A673 (cell line): ENCODE results near the gene HABP2. TPM values are rescaled to one million over a fixed set of nuclear protein-coding genes. Genes with fewer than 3 reads are reported as not detected.

ENCODE experiments used
- BruUV-seq: library from RNA; stranded (reverse); fragments of 400-500 nt; replicated peaks from 2 replicates; lab custom pipeline; 2021; lab: Mats Ljungman, UMichigan
- CTCF ChIA-PET: fragments of 300-600 bp; sonication (Branson Sonifier 250); formaldehyde crosslinking; loops from one replicate; lab custom pipeline; 2022; ENCODE audit warnings: antibody characterized with exemption; lab: Charles Lee
- POLR2A ChIA-PET: fragments of 300-600 bp; sonication (Branson Sonifier 250); formaldehyde crosslinking; loops from one replicate; lab custom pipeline; 2022; ENCODE audit warnings: antibody characterized with exemption; ENCODE audit not compliant: low non-redundant PET; lab: Charles Lee
- DNase-seq: peaks from one replicate; pipeline ENCODE4 v3.0.0-alpha.2; 2015; ENCODE audit warnings: low spot score
- H3K27ac ChIP-seq: fragments of 200-600 bp; sonication (generic); 2 replicates; pipeline ENCODE4 v1.5.1; 2016; ENCODE audit warnings: mixed run types, low read depth, mild to moderate bottlenecking, mixed read lengths, antibody characterized with exemption, low read length; ENCODE audit not compliant: poor library complexity, severe bottlenecking
- H3K27me3 ChIP-seq: fragments of 200-600 bp; sonication (generic); replicated peaks from 2 replicates; pipeline ENCODE4 v1.6.1; 2017; ENCODE audit warnings: mixed run types, low read depth, mild to moderate bottlenecking, mixed read lengths, antibody characterized with exemption, low read length; ENCODE audit not compliant: insufficient read depth, poor library complexity
- H3K36me3 ChIP-seq: fragments of 200-600 bp; sonication (generic); 2 replicates; pipeline ENCODE4 v1.6.1; 2016; ENCODE audit warnings: mixed run types, mild to moderate bottlenecking, mixed read lengths, antibody characterized with exemption, low read length; ENCODE audit not compliant: insufficient read depth, poor library complexity, severe bottlenecking
- H3K4me1 ChIP-seq: fragments of 200-600 bp; sonication (generic); 2 replicates; pipeline ENCODE4 v1.6.1; 2017; ENCODE audit warnings: mixed run types, mild to moderate bottlenecking, mixed read lengths, antibody characterized with exemption, low read length; ENCODE audit not compliant: insufficient read depth, poor library complexity, severe bottlenecking
- H3K4me3 ChIP-seq: fragments of 200-600 bp; sonication (generic); 2 replicates; pipeline ENCODE4 v1.5.1; 2016; ENCODE audit warnings: low read depth, mixed run types, mild to moderate bottlenecking, mixed read lengths, low read length; ENCODE audit not compliant: poor library complexity, severe bottlenecking
- H3K9me3 ChIP-seq: fragments of 200-600 bp; sonication (generic); 2 replicates; pipeline ENCODE4 v1.6.1; 2016; ENCODE audit warnings: mixed run types, low read depth, mild to moderate bottlenecking, mixed read lengths, antibody characterized with exemption, low read length; ENCODE audit not compliant: poor library complexity, severe bottlenecking
- EZH2 ChIP-seq: fragments of 200-600 bp; sonication (generic); IDR thresholded peaks from 2 replicates; pipeline ENCODE4 v1.6.1; 2017; ENCODE audit warnings: borderline replicate concordance, low read depth, mild to moderate bottlenecking, mixed read lengths, antibody characterized with exemption, low read length; ENCODE audit not compliant: poor library complexity, severe bottlenecking
- intact Hi-C: fragments of 100-400 bp; cut with micrococcal nuclease; formaldehyde crosslinking; loops from one replicate; pipeline ENCODE4 v1.10.0; 2022; ENCODE audit not compliant: unreplicated experiment
- total RNA-seq: library from RNA; stranded (reverse); gene quantifications from 2 replicates; pipeline ENCODE4 v1.2.3, GENCODE V29; 2021
- TF ChIP-seq, protein P1 (sequence below): fragments of 300-800, 200-600 bp; sonication (generic); conservative IDR thresholded peaks from 2 replicates; pipeline ENCODE4 v1.5.1; 2017; ENCODE audit warnings: low read depth, mild to moderate bottlenecking, antibody characterized with exemption, low read length, moderate library complexity, mixed read lengths

The HABP2 gene
- total RNA-seq, 1 experiment from 2014 or later, result not detected

DNA sequence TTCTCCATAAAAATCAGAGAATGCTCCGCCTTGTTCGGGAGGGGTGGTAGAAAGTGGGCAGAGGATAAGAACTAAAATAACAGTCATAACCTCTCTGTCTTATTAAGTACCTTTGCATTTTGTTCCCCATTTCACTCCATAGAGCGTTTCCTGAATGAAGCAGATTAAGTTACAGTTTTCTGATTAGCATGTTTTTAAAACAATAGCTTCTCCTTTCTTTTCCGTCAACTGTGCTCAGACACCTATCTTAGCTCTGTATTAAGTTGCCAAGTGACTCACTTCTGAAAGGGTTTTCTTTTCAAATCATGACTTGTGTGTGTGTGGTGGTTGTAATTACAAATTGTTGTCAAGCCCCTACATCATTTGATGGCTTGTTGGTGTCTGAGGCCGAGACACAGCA, 1.4 kb downstream of the HABP2 start:
- H3K9me3 ChIP-seq, result no peaks in the 10 kb centered on the region
- POLR2A ChIA-PET, result no interaction called here
- no TSS peak for BruUV-seq
- H3K27ac ChIP-seq, result no peak overlapping the region
- CTCF ChIA-PET, result no interaction called here
- H3K4me3 ChIP-seq, result no peak overlapping the region
- H3K27me3 ChIP-seq, result no peaks in the 10 kb centered on the region
- intact Hi-C loops, result no loop called here
- no peak for TF ChIP-seq EZH2
- TF ChIP-seq, protein P1, sequence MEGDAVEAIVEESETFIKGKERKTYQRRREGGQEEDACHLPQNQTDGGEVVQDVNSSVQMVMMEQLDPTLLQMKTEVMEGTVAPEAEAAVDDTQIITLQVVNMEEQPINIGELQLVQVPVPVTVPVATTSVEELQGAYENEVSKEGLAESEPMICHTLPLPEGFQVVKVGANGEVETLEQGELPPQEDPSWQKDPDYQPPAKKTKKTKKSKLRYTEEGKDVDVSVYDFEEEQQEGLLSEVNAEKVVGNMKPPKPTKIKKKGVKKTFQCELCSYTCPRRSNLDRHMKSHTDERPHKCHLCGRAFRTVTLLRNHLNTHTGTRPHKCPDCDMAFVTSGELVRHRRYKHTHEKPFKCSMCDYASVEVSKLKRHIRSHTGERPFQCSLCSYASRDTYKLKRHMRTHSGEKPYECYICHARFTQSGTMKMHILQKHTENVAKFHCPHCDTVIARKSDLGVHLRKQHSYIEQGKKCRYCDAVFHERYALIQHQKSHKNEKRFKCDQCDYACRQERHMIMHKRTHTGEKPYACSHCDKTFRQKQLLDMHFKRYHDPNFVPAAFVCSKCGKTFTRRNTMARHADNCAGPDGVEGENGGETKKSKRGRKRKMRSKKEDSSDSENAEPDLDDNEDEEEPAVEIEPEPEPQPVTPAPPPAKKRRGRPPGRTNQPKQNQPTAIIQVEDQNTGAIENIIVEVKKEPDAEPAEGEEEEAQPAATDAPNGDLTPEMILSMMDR, result no peak
- no peaks in the 10 kb centered on the region for H3K36me3 ChIP-seq
- peaks cover 40% of the 10 kb centered on the region for H3K4me1 ChIP-seq
- DNase-seq, result no peak

DNA sequence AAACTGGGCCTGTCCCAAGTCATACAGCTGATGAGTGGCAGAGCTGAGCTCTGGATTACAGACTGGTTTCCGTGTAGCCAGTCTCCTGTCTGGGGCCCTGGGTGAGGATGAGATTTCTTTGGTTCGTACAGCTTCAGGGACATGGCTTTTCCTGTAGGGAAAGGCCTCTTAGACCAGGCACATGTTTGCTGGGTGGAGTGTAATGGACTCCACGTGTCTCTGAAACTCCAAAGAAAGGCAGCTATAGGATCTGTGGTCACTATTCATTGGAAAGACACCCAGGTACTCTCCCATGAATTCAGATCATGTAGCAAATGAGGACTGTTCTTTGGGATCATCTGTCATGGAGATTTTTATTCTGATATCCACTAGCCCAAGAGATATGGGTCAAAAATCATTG, 2.4 kb downstream of the HABP2 start:
- DNase-seq, result no peak
- TF ChIP-seq, protein P1, result no peak
- TF ChIP-seq EZH2, result no peak
- BruUV-seq, result no TSS peak
- peaks cover 31% of the 10 kb centered on the region for H3K4me1 ChIP-seq
- ChIA-PET POLR2A (no interaction called here), CTCF (no interaction called here)
- no peaks in the 10 kb centered on the region for H3K36me3 ChIP-seq
- H3K4me3 ChIP-seq, result no peak overlapping the region
- intact Hi-C loops, result no loop called here
- H3K9me3 ChIP-seq, result no peaks in the 10 kb centered on the region
- no peak overlapping the region for H3K27ac ChIP-seq
- H3K27me3 ChIP-seq, result no peaks in the 10 kb centered on the region

DNA sequence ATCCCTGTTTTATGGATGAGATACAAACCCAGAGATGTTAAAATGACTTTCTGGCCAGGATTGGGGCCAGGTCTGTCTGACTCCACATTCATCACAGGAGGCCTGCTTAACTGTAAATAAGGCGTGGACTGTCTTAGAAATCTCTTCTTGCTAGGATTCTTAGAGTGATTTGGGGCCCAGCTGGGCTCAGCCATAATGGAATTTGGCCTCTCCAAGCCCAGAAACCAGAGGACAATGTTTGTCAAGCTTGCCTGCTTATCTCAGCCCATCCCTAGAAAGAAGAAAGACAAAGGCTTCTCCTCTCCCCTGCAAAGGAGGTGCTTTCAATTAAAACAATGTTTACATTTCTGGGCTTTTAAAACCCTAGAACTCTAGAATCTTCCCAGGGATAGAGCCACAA, 2.9 kb downstream of the HABP2 start:
- no peak for DNase-seq
- no peaks in the 10 kb centered on the region for H3K9me3 ChIP-seq
- H3K36me3 ChIP-seq, result no peaks in the 10 kb centered on the region
- ChIA-PET POLR2A (no interaction called here), CTCF (no interaction called here)
- no peak overlapping the region for H3K27ac ChIP-seq
- no peaks in the 10 kb centered on the region for H3K27me3 ChIP-seq
- no peak for TF ChIP-seq EZH2
- TF ChIP-seq, protein P1, result no peak
- intact Hi-C loops, result no loop called here
- peaks cover 26% of the 10 kb centered on the region for H3K4me1 ChIP-seq
- no peak overlapping the region for H3K4me3 ChIP-seq
- no TSS peak for BruUV-seq
